Aorta (tissue), 5 donors: ENCODE results near the gene MTAP. TPM values are rescaled to one million over a fixed set of nuclear protein-coding genes. Genes with fewer than 3 reads are reported as not detected.

Experiments used
- ATAC-seq: fragments of 200-7000 bp; cut with Tn5 transposase; one replicate; pipeline ENCODE4 v1.9.1; 2022; ENCODE audit warnings: moderate library complexity; ENCODE audit not compliant: low FRiP score
- DNase-seq, 2 donors: peaks; one replicate each; pipeline ENCODE4 v3.0.0-alpha.2; 2020
- H3K27ac ChIP-seq, 2 donors: one replicate each; pipeline ENCODE4 v1.5.1; 2013; ENCODE audit warnings: low read length in 2 of 2, mild to moderate bottlenecking in 2 of 2, moderate library complexity in 2 of 2, control low read depth in 1 of 2, inconsistent platforms in 1 of 2, low read depth in 1 of 2
- H3K27me3 ChIP-seq, 2 donors: one replicate each; pipeline ENCODE4 v1.6.1; 2013; ENCODE audit warnings: control low read depth in 1 of 2, low read length in 1 of 2, mild to moderate bottlenecking in 1 of 2, moderate library complexity in 1 of 2; ENCODE audit not compliant: insufficient read depth in 2 of 2, control insufficient read depth in 1 of 2
- H3K36me3 ChIP-seq, 2 donors: one replicate each; pipeline ENCODE4 v1.6.1; 2013; ENCODE audit warnings: control low read depth in 1 of 2, low read length in 1 of 2, mild to moderate bottlenecking in 1 of 2; ENCODE audit not compliant: insufficient read depth in 2 of 2, control insufficient read depth in 1 of 2
- H3K4me1 ChIP-seq, 2 donors: one replicate each; pipeline ENCODE4 v1.6.1; 2013; ENCODE audit warnings: low read length in 2 of 2, control low read depth in 1 of 2, mild to moderate bottlenecking in 1 of 2, moderate library complexity in 1 of 2; ENCODE audit not compliant: insufficient read depth in 2 of 2, control insufficient read depth in 1 of 2
- H3K4me3 ChIP-seq, 2 donors: one replicate each; pipeline ENCODE4 v1.5.1; 2013; ENCODE audit warnings: low read length in 2 of 2, control low read depth in 1 of 2, mild to moderate bottlenecking in 1 of 2
- H3K9me3 ChIP-seq: one replicate; pipeline ENCODE4 v1.6.1; 2013; ENCODE audit warnings: mild to moderate bottlenecking, low read length; ENCODE audit not compliant: control insufficient read depth
- WGBS, 2 donors: extraction: QIAGEN DNeasy Blood & Tissue Kit; methylation state at CpG; one replicate each; pipeline ENCODE4 v1.1.7; 2013; 5-methylcytosine and 5-hydroxymethylcytosine counted together
- intact Hi-C, 2 donors: fragments of 100-400 bp; cut with DNase I; formaldehyde crosslinking; loops; one replicate each; pipeline versions ENCODE4 v1.14.2 to v1.15.0; 2022
- polyA plus RNA-seq, 2 donors: library from polyadenylated mRNA; stranded (reverse); fragments of 200-250 nt; gene quantifications; one replicate each; pipeline ENCODE4 v1.2.3, GENCODE V29; 2013
- total RNA-seq, 2 donors: library from RNA; stranded (reverse); fragmentation: NEBNext Ultra II Directional; extraction: Animal tissue kit (Norgen Biotek cat#: 25700); gene quantifications; one replicate each; pipeline ENCODE4 v1.2.1, GENCODE V29; 2021
- donor health status: healthy with polysubstance abuse.
- donor health status: Bipolar disorder and iron deficiency.
- donor health status: DM: no; HTN: no; CAD: no.
- donor health status: DM: no; HTN: no; CAD: no.
- donor health status: DM: yes; HTN: yes; CAD: no.

Gene MTAP
- total and polyA plus RNA-seq, 4 donors = 4.0 to 41.1 (median 19.7) TPM

GRCh38 chr9:21866302-21866701 lies 63.9 kb downstream of the MTAP start:
- Histone ChIP-seq H3K36me3 (peaks cover 0 to 4% of the 10 kb centered on the region in 2 donors), H3K27ac (no peak overlapping the region), H3K9me3 (no peaks in the 10 kb centered on the region), H3K27me3 (no peaks in the 10 kb centered on the region), H3K4me3 (no peak overlapping the region), H3K4me1 (no peaks in the 10 kb centered on the region)
- 96 to 99% methylated on average over 1 of the region's 1 CpG for WGBS, 2 donors
- no peak for DNase-seq
- intact Hi-C loops = no loop called here
- ATAC-seq = no peak

GRCh38 chr9:21871256-21871975 lies 69.0 kb downstream of the MTAP start:
- WGBS, 2 donors = 94 to 96% methylated on average over 3 of the region's 3 CpGs
- intact Hi-C loops = no loop called here
- H3K36me3 ChIP-seq = no peaks in the 10 kb centered on the region

GRCh38 chr9:21872696-21873095 lies 70.3 kb downstream of the MTAP start:
- H3K27ac ChIP-seq = no peak overlapping the region
- ATAC-seq (no peak), DNase-seq (no peak)
- WGBS, 2 donors = 81 to 82% methylated on average over 1 of the region's 1 CpG
- H3K4me3 ChIP-seq = no peak overlapping the region
- no peaks in the 10 kb centered on the region for H3K36me3 ChIP-seq
- no peaks in the 10 kb centered on the region for H3K4me1 ChIP-seq
- H3K9me3 ChIP-seq = no peaks in the 10 kb centered on the region
- no peaks in the 10 kb centered on the region for H3K27me3 ChIP-seq
- intact Hi-C loops = no loop called here

More at GRCh38 chr9:21871256-21871975, 69.0 kb downstream of the MTAP start:
- ATAC-seq = no peak
- DNase-seq = no peak
- no peak overlapping the region for H3K4me3 ChIP-seq
- H3K9me3 ChIP-seq = no peaks in the 10 kb centered on the region
- no peak overlapping the region for H3K27ac ChIP-seq
- no peaks in the 10 kb centered on the region for H3K27me3 ChIP-seq
- no peaks in the 10 kb centered on the region for H3K4me1 ChIP-seq

DNA sequence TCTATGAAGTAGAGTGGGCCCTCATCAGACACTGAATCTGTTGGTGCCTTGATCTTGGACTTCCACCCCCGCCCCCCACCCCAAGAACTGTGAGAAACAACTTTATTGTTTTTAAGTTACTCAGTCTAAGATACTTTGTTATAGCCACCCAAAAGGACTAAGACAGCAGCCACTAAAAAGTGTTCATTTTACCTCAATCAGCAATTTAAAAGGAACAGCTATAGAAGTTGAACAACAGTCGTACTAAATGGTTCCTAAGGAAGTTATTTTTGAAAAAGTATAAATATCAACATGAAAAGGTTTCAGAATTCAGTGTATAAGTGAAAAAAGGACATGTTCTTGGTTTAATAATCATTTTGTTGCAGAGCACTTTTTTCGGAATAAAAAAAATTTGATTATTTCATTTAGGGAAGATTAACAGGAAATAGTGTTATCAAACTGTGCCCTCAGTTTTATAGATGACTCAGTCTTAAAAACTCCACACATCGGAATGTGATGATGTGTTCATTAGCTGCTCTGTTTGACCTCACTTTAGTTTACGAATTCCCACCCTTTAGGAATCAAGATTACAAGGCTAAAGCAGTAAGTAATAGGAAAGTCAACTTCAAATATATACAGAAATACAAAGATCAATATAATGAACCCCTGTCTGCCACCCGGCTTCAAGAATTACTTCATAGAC lies 71.2 kb downstream of the MTAP start:
- intact Hi-C loops = no loop called here
- H3K9me3 ChIP-seq = no peaks in the 10 kb centered on the region
- 62 to 72% methylated on average over 6 of the region's 6 CpGs for WGBS, 2 donors
- H3K27me3 ChIP-seq = no peaks in the 10 kb centered on the region
- H3K4me1 ChIP-seq = no peaks in the 10 kb centered on the region
- no peak for ATAC-seq
- no peak overlapping the region for H3K27ac ChIP-seq
- no peak overlapping the region for H3K4me3 ChIP-seq
- no peak for DNase-seq
- H3K36me3 ChIP-seq = no peaks in the 10 kb centered on the region

DNA sequence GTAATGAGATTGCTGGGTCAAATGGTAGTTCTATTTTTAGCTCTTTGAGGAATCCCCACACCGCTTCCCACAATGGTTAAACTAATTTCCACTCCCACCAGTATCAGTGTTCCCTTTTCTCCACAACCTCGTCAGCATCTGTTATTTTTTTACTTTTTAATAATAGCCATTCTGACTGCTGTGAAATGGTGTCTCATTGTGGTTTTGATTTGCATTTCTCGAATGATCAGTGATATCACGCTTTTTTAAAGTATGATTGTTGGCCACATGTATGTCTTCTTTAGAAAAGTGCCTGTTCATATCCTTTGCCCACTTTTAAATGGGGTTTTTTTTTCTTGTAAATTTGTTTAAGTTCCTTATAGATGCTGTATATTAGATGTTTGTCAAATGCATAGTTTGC lies 73.5 kb downstream of the MTAP start:
- no peaks in the 10 kb centered on the region for H3K27me3 ChIP-seq
- DNase-seq (no peak), ATAC-seq (no peak)
- no peaks in the 10 kb centered on the region for H3K36me3 ChIP-seq
- intact Hi-C loops = no loop called here
- 96% methylated on average over 4 of the region's 4 CpGs for WGBS, 2 donors
- no peaks in the 10 kb centered on the region for H3K9me3 ChIP-seq
- H3K4me3 ChIP-seq = no peak overlapping the region
- no peaks in the 10 kb centered on the region for H3K4me1 ChIP-seq
- H3K27ac ChIP-seq = no peak overlapping the region

GRCh38 chr9:21883642-21884041 lies 81.2 kb downstream of the MTAP start:
- 83 to 84% methylated on average over 3 of the region's 3 CpGs for WGBS, 2 donors
- H3K4me3 ChIP-seq = no peak overlapping the region
- no peak for ATAC-seq
- peaks cover 2% of the 10 kb centered on the region for H3K9me3 ChIP-seq
- DNase-seq = no peak
- H3K27ac ChIP-seq = no peak overlapping the region
- H3K4me1 ChIP-seq = no peaks in the 10 kb centered on the region
- peaks cover 0 to 2% of the 10 kb centered on the region in 2 donors for H3K36me3 ChIP-seq
- no peaks in the 10 kb centered on the region for H3K27me3 ChIP-seq
- intact Hi-C loops = no loop called here

GRCh38 chr9:21889673-21890072 lies 87.2 kb downstream of the MTAP start:
- 95 to 98% methylated on average over 1 of the region's 1 CpG for WGBS, 2 donors

DNA sequence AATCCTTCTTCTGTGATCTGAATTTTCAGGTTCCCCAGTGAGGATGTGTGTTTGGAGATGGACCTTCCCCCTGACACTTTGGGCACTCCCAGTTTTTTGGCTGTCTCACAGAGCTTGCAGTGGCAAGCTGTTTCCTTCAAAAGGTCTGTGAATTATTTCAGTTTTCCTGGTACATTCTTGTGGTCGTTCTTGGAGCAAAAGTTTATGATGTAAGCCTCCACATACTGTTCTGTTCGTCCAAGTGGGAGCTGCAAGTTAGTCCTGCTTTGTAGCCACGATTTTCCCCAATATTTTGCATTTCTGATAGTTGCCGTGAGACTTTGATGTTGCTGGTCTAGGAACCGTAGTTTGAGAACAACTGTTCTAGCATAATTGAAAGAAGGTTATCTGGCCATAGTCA lies 88.3 kb downstream of the MTAP start:
- Histone ChIP-seq H3K4me3 (no peak overlapping the region), H3K36me3 (peaks cover 4 to 8% of the 10 kb centered on the region in 2 donors), H3K4me1 (no peaks in the 10 kb centered on the region), H3K27me3 (no peaks in the 10 kb centered on the region), H3K9me3 (peaks cover 6% of the 10 kb centered on the region), H3K27ac (no peak overlapping the region)
- 97 to 98% methylated on average over 5 of the region's 5 CpGs for WGBS, 2 donors
- intact Hi-C loops = no loop called here
- no peak for DNase-seq
- ATAC-seq = no peak

More at GRCh38 chr9:21889673-21890072, 87.2 kb downstream of the MTAP start:
- H3K36me3 ChIP-seq = peaks cover 4 to 8% of the 10 kb centered on the region in 2 donors
- H3K27ac ChIP-seq = no peak overlapping the region
- peaks cover 3% of the 10 kb centered on the region for H3K9me3 ChIP-seq
- ATAC-seq (no peak), DNase-seq (no peak)
- no peak overlapping the region for H3K4me3 ChIP-seq
- intact Hi-C loops = no loop called here
- H3K4me1 ChIP-seq = no peaks in the 10 kb centered on the region
- H3K27me3 ChIP-seq = no peaks in the 10 kb centered on the region

- no peaks in the 10 kb centered on the region for H3K27me3 ChIP-seq
- H3K9me3 ChIP-seq = peaks cover 6% of the 10 kb centered on the region
- no peak overlapping the region for H3K27ac ChIP-seq
- no peaks in the 10 kb centered on the region for H3K36me3 ChIP-seq
- no peaks in the 10 kb centered on the region for H3K4me1 ChIP-seq
- intact Hi-C loops = no loop called here
- ATAC-seq (no peak), DNase-seq (no peak)
- no peak overlapping the region for H3K4me3 ChIP-seq
- 97% methylated on average over 1 of the region's 1 CpG for WGBS, 2 donors
Observed at GRCh38 chr9:21901546-21901945, 99.1 kb downstream of the MTAP start.
